ENCODE data around the gene HSD3B7.

DNA sequence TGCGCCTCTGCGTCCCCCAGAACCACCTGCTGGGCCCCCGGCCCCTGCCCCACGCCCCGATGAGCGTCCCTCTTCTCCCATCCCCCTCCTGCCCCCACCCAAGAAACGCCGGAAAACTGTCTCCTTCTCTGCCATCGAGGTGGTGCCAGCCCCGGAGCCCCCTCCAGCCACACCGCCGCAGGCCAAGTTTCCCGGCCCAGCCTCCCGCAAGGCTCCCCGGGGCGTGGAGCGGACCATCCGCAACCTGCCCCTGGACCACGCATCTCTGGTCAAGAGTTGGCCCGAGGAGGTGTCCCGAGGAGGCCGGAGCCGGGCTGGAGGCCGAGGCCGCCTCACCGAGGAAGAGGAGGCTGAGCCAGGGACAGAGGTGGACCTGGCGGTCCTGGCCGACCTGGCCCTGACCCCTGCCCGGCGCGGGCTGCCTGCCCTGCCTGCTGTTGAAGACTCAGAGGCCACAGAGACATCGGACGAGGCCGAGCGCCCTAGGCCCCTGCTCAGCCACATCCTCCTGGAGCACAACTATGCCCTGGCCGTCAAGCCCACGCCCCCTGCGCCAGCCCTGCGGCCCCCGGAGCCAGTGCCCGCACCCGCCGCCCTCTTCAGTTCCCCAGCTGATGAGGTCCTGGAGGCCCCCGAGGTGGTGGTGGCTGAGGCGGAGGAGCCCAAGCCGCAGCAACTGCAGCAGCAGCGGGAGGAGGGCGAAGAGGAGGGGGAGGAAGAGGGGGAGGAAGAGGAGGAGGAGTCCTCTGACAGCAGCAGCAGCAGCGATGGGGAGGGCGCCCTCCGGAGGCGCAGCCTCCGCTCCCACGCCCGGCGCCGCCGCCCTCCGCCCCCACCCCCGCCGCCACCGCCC, 5.6 kb upstream of the HSD3B7 start:
- TF ChIP-seq POLR2A (IDR thresholded peaks at IDR 0.05) (no peak), CTCF (IDR thresholded peaks at IDR 0.05) (no peak)
